GM19238 (cell line): ENCODE data around the gene THBS1.

Experiments
- DNase-seq: peaks from one replicate; pipeline ENCODE4 v3.0.0; 2011; ENCODE audit warnings: low spot score; ENCODE audit not compliant: insufficient read length

Gene THBS1

GRCh38 chr15:39573844-39574243 is 7.0 kb upstream of the THBS1 start:
- no peak for DNase-seq

- DNase-seq: no peak
Measured at GRCh38 chr15:39574427-39574826, 6.5 kb upstream of the THBS1 start.

GRCh38 chr15:39575180-39575579 is 5.7 kb upstream of the THBS1 start:
- DNase-seq: no peak

GRCh38 chr15:39578851-39579486 is 1.9 kb upstream of the THBS1 start:
- DNase-seq: no peak

GRCh38 chr15:39579487-39580116 is 1.3 kb upstream of the THBS1 start:
- DNase-seq: no peak

GRCh38 chr15:39580117-39580484 is 778 bp upstream of the THBS1 start:
- peak; percentile 70 for DNase-seq

GRCh38 chr15:39581242-39581792 is 438 bp downstream of the THBS1 start:
- no peak for DNase-seq

GRCh38 chr15:39581793-39582285 is 960 bp downstream of the THBS1 start:
- no peak for DNase-seq

GRCh38 chr15:39582286-39582976 is 1.6 kb downstream of the THBS1 start:
- no peak for DNase-seq

GRCh38 chr15:39582977-39583595 is 2.2 kb downstream of the THBS1 start:
- DNase-seq: no peak

- no peak for DNase-seq
Measured at GRCh38 chr15:39583596-39584265, 2.9 kb downstream of the THBS1 start.

GRCh38 chr15:39584266-39584659 is 3.4 kb downstream of the THBS1 start:
- no peak for DNase-seq

GRCh38 chr15:39584662-39585388 is 3.9 kb downstream of the THBS1 start:
- no peak for DNase-seq

GRCh38 chr15:39585389-39585841 is 4.5 kb downstream of the THBS1 start:
- no peak for DNase-seq

- DNase-seq: no peak
Measured at GRCh38 chr15:39585871-39586301, 5.0 kb downstream of the THBS1 start.

GRCh38 chr15:39586387-39587095 is 5.7 kb downstream of the THBS1 start:
- no peak for DNase-seq

- DNase-seq: no peak
Measured at GRCh38 chr15:39587096-39587721, 6.3 kb downstream of the THBS1 start.

- DNase-seq: no peak
Measured at GRCh38 chr15:39587731-39588530, 7.1 kb downstream of the THBS1 start.
